MM.1S (cell line): ENCODE data around the gene FAM219A.

ENCODE experiments used
- DNase-seq: peaks from one replicate; pipeline ENCODE4 v3.0.0-alpha.2; 2015
- H2AFZ ChIP-seq: fragments of 300-600 bp; sonication (generic); 2 replicates; pipeline ENCODE4 v1.6.0; 2016; ENCODE audit warnings: antibody characterized with exemption, low read length
- H3F3A ChIP-seq: fragments of 300-600 bp; sonication (generic); 2 replicates; pipeline ENCODE4 v1.6.1; 2016; ENCODE audit warnings: mild to moderate bottlenecking, antibody characterized with exemption, low read length, moderate library complexity, mixed read lengths; ENCODE audit not compliant: insufficient read depth
- H3K27ac ChIP-seq: fragments of 300-600 bp; sonication (generic); 2 replicates; pipeline ENCODE4 v1.5.1; 2016; ENCODE audit warnings: mild to moderate bottlenecking, low read length
- H3K27me3 ChIP-seq: fragments of 300-600 bp; sonication (generic); replicated peaks from 2 replicates; pipeline ENCODE4 v1.6.0; 2016; ENCODE audit warnings: low read length; ENCODE audit not compliant: insufficient read depth
- H3K36me3 ChIP-seq: fragments of 300-600 bp; sonication (generic); replicated peaks from 2 replicates; pipeline ENCODE4 v1.6.1; 2016; ENCODE audit warnings: mild to moderate bottlenecking, low read length, mixed read lengths; ENCODE audit not compliant: insufficient read depth
- H3K4me1 ChIP-seq: fragments of 300-600 bp; sonication (generic); 2 replicates; pipeline ENCODE4 v1.6.1; 2016; ENCODE audit warnings: low read length, mixed read lengths
- H3K4me2 ChIP-seq: fragments of 300-600 bp; sonication (generic); 2 replicates; pipeline ENCODE4 v1.6.0; 2016; ENCODE audit warnings: low read depth, low read length
- H3K4me3 ChIP-seq: fragments of 300-600 bp; sonication (generic); 2 replicates; pipeline ENCODE4 v1.5.1; 2016; ENCODE audit warnings: low read length, mixed read lengths
- H3K79me2 ChIP-seq: fragments of 300-600 bp; sonication (generic); 2 replicates; pipeline ENCODE4 v1.6.1; 2016; ENCODE audit warnings: mixed run types, low read length, mixed read lengths
- H3K9ac ChIP-seq: fragments of 300-600 bp; sonication (generic); 2 replicates; pipeline ENCODE4 v1.6.1; 2016; ENCODE audit warnings: low read length, mixed read lengths
- H3K9me2 ChIP-seq: fragments of 300-600 bp; sonication (generic); replicated peaks from 2 replicates; pipeline ENCODE4 v1.6.1; 2016; ENCODE audit warnings: mild to moderate bottlenecking, low read length, mixed read lengths; ENCODE audit not compliant: insufficient read depth
- H3K9me3 ChIP-seq: fragments of 300-600 bp; sonication (generic); replicated peaks from 2 replicates; pipeline ENCODE4 v1.6.1; 2016; ENCODE audit warnings: mild to moderate bottlenecking, low read length, mixed read lengths; ENCODE audit not compliant: insufficient read depth
- H4K20me1 ChIP-seq: fragments of 300-600 bp; sonication (generic); 2 replicates; pipeline ENCODE4 v1.6.1; 2016; ENCODE audit warnings: mild to moderate bottlenecking, low read length, moderate library complexity, mixed read lengths; ENCODE audit not compliant: insufficient read depth
- CTCF ChIP-seq: fragments of 300-600 bp; sonication (generic); IDR thresholded peaks from 2 replicates; pipeline ENCODE4 v1.5.1; 2016; ENCODE audit warnings: antibody characterized with exemption, low read length, mixed read lengths
- EZH2 ChIP-seq: fragments of 300-600 bp; sonication (generic); optimal IDR thresholded peaks from 2 replicates; pipeline ENCODE3; 2017; ENCODE audit warnings: low read depth, mild to moderate bottlenecking, antibody characterized with exemption, low read length, mixed read lengths
- EZH2phosphoT487 ChIP-seq: fragments of 300-600 bp; sonication (generic); IDR thresholded peaks from 2 replicates; pipeline ENCODE4 v1.6.1; 2018; ENCODE audit warnings: antibody characterized with exemption, low read length

The FAM219A gene

GRCh38 chr9:34396276-34397214 lies 61.8 kb downstream of the FAM219A start:
- H3K79me2 ChIP-seq: no peaks in the 10 kb centered on the region
- TF ChIP-seq EZH2 (no peak), EZH2phosphoT487 (no peak)

GRCh38 chr9:34392511-34392910 lies 65.9 kb downstream of the FAM219A start:
- TF ChIP-seq CTCF (no peak), EZH2phosphoT487 (no peak), EZH2 (no peak)
- Histone ChIP-seq H3K9me3 (no peaks in the 10 kb centered on the region), H3K4me2 (no peak overlapping the region), H4K20me1 (no peaks in the 10 kb centered on the region), H3K79me2 (no peaks in the 10 kb centered on the region), H3K36me3 (no peaks in the 10 kb centered on the region), H3K9me2 (no peaks in the 10 kb centered on the region), H2AFZ (no peak overlapping the region), H3K27me3 (no peaks in the 10 kb centered on the region), H3K9ac (no peak overlapping the region), H3K27ac (no peak overlapping the region), H3K4me3 (no peak overlapping the region), H3K4me1 (no peaks in the 10 kb centered on the region), H3F3A (no peaks in the 10 kb centered on the region; the same call in 1 of the 2 replicates)
- DNase-seq: no peak

More at GRCh38 chr9:34396276-34397214, 61.8 kb downstream of the FAM219A start:
- H3K9ac ChIP-seq: no peak overlapping the region
- DNase-seq: no peak
- no peak overlapping the region for H3K27ac ChIP-seq
- H3K4me3 ChIP-seq: no peak overlapping the region
- no peak overlapping the region for H3K4me2 ChIP-seq
- no peaks in the 10 kb centered on the region for H4K20me1 ChIP-seq
- no peaks in the 10 kb centered on the region for H3K9me3 ChIP-seq
- H3K9me2 ChIP-seq: no peaks in the 10 kb centered on the region
- H3K4me1 ChIP-seq: no peaks in the 10 kb centered on the region
- H3K27me3 ChIP-seq: no peaks in the 10 kb centered on the region
- no peaks in the 10 kb centered on the region; the same call in 1 of the 2 replicates for H3F3A ChIP-seq
- H2AFZ ChIP-seq: no peak overlapping the region
- no peaks in the 10 kb centered on the region for H3K36me3 ChIP-seq

GRCh38 chr9:34387239-34387638 lies 71.1 kb downstream of the FAM219A start:
- Histone ChIP-seq H3K9ac (no peak overlapping the region), H3K36me3 (no peaks in the 10 kb centered on the region), H2AFZ (no peak overlapping the region), H3K79me2 (no peaks in the 10 kb centered on the region), H3K27ac (no peak overlapping the region), H3K27me3 (no peaks in the 10 kb centered on the region), H3K4me1 (no peaks in the 10 kb centered on the region), H3F3A (no peaks in the 10 kb centered on the region), H3K4me3 (no peak overlapping the region), H3K9me2 (no peaks in the 10 kb centered on the region), H3K4me2 (no peak overlapping the region), H3K9me3 (no peaks in the 10 kb centered on the region), H4K20me1 (no peaks in the 10 kb centered on the region)
- TF ChIP-seq EZH2phosphoT487 (no peak), CTCF (no peak)
- no peak for DNase-seq

- TF ChIP-seq EZH2 (no peak), EZH2phosphoT487 (no peak), CTCF (no peak)
Observed at GRCh38 chr9:34386656-34387055, 71.7 kb downstream of the FAM219A start.

More at GRCh38 chr9:34386656-34387055, 71.7 kb downstream of the FAM219A start:
- Histone ChIP-seq H2AFZ (no peak overlapping the region), H3K36me3 (no peaks in the 10 kb centered on the region), H3K9ac (no peak overlapping the region), H3K9me2 (no peaks in the 10 kb centered on the region), H3K27me3 (no peaks in the 10 kb centered on the region), H4K20me1 (no peaks in the 10 kb centered on the region), H3K4me3 (no peak overlapping the region), H3K27ac (no peak overlapping the region), H3K79me2 (no peaks in the 10 kb centered on the region), H3F3A (no peaks in the 10 kb centered on the region), H3K4me2 (no peak overlapping the region), H3K4me1 (no peaks in the 10 kb centered on the region), H3K9me3 (no peaks in the 10 kb centered on the region)
- DNase-seq: no peak
